NT2/D1 (cell line): Measurements from ENCODE around the gene CHI3L2.

Source experiments
- SUZ12 ChIP-seq: IDR thresholded peaks from 2 replicates; pipeline ENCODE4 v1.6.1; 2011; ENCODE audit not compliant: insufficient read length, insufficient read depth; ENCODE audit errors: extremely low read depth
- YY1 ChIP-seq: IDR thresholded peaks from 2 replicates; pipeline ENCODE4 v1.6.1; 2011; ENCODE audit not compliant: insufficient read length, insufficient read depth
- ZNF274 ChIP-seq: IDR thresholded peaks from 2 replicates; pipeline ENCODE4 v1.6.1; 2011; ENCODE audit warnings: mild to moderate bottlenecking, low read depth, low read length

GRCh38 chr1:111238056-111238795, 10.7 kb downstream of the CHI3L2 start:
- TF ChIP-seq ZNF274, result no peak
- TF ChIP-seq SUZ12, result no peak
- no peak for TF ChIP-seq YY1
